Neural progenitor cell (in vitro differentiated cells): ENCODE results near the gene SCAPER.

Experiments used
- CTCF ChIP-seq: fragments of 200-600 bp; sonication (generic); IDR thresholded peaks from 2 replicates; pipeline ENCODE4 v1.5.1; 2017; ENCODE audit warnings: antibody characterized with exemption, mild to moderate bottlenecking
- EZH2 ChIP-seq: fragments of 200-600 bp; sonication (generic); IDR thresholded peaks from 2 replicates; pipeline ENCODE4 v1.6.1; 2017; ENCODE audit warnings: antibody characterized with exemption, mild to moderate bottlenecking, moderate library complexity
- EZH2phosphoT487 ChIP-seq: fragments of 200-600 bp; sonication (generic); IDR thresholded peaks from 2 replicates; pipeline ENCODE4 v1.6.1; 2017; ENCODE audit warnings: antibody characterized with exemption

GRCh38 chr15:76391309-76391708 is 513.8 kb downstream of the SCAPER start:
- TF ChIP-seq EZH2 = no peak
- TF ChIP-seq CTCF = no peak
- no peak for TF ChIP-seq EZH2phosphoT487
